HEK293 (cell line): ENCODE data around the gene MARCKSL1.
A peak's percentile ranks its signal among the peaks of the same experiment; 100 is the strongest.

Source experiments
- BCL11A ChIP-seq: fragments of 450-650 bp; formaldehyde crosslinking; IDR thresholded peaks from 2 replicates; pipeline ENCODE4 v1.5.1; 2016; ENCODE audit warnings: low read depth, missing biosample characterization, missing genetic modification characterization
- GFI1B ChIP-seq: fragments of 450-650 bp; formaldehyde crosslinking; IDR thresholded peaks from 2 replicates; pipeline ENCODE4 v1.5.1; 2016; ENCODE audit warnings: missing biosample characterization, missing genetic modification characterization
- GLI2 ChIP-seq: fragments of 450-650 bp; formaldehyde crosslinking; IDR thresholded peaks from 2 replicates; pipeline ENCODE4; 2017; ENCODE audit warnings: missing biosample characterization, missing genetic modification characterization, low read depth, borderline replicate concordance
- KLF9 ChIP-seq: fragments of 450-650 bp; formaldehyde crosslinking; IDR thresholded peaks from 2 replicates; pipeline ENCODE4 v1.5.1; 2016; ENCODE audit warnings: missing biosample characterization, missing genetic modification characterization, low read depth
- PATZ1 ChIP-seq: fragments of 450-650 bp; formaldehyde crosslinking; IDR thresholded peaks from 2 replicates; pipeline ENCODE4 v1.5.1; 2016; ENCODE audit warnings: missing biosample characterization, missing genetic modification characterization
- PRDM10 ChIP-seq: fragments of 450-650 bp; formaldehyde crosslinking; IDR thresholded peaks from 2 replicates; pipeline ENCODE4 v1.5.1; 2016; ENCODE audit warnings: missing biosample characterization, missing genetic modification characterization
- PRDM4 ChIP-seq: fragments of 450-650 bp; formaldehyde crosslinking; IDR thresholded peaks from 2 replicates; pipeline ENCODE4 v1.5.1; 2017; ENCODE audit warnings: missing biosample characterization, missing genetic modification characterization
- RBAK ChIP-seq: fragments of 450-650 bp; formaldehyde crosslinking; IDR thresholded peaks from 2 replicates; pipeline ENCODE4 v1.5.1; 2016; ENCODE audit warnings: missing biosample characterization, missing genetic modification characterization
- SCRT2 ChIP-seq: fragments of 450-650 bp; formaldehyde crosslinking; IDR thresholded peaks from 2 replicates; pipeline ENCODE4 v1.5.1; 2016; ENCODE audit warnings: missing biosample characterization, missing genetic modification characterization
- SP2 ChIP-seq: fragments of 450-650 bp; formaldehyde crosslinking; IDR thresholded peaks from 2 replicates; pipeline ENCODE4 v1.5.1; 2016; ENCODE audit warnings: missing biosample characterization, missing genetic modification characterization
- ZBTB21 ChIP-seq: fragments of 450-650 bp; formaldehyde crosslinking; IDR thresholded peaks from 2 replicates; pipeline ENCODE4 v1.5.1; 2017; ENCODE audit warnings: missing biosample characterization, missing genetic modification characterization
- ZBTB44 ChIP-seq: fragments of 450-650 bp; IDR thresholded peaks from 2 replicates; pipeline ENCODE4 v1.5.1; 2018; ENCODE audit warnings: missing biosample characterization, mild to moderate bottlenecking, missing genetic modification characterization
- ZNF138 ChIP-seq: fragments of 450-650 bp; formaldehyde crosslinking; IDR thresholded peaks from 2 replicates; pipeline ENCODE4 v1.5.1; 2016; ENCODE audit warnings: missing biosample characterization, missing genetic modification characterization, borderline replicate concordance
- ZNF140 ChIP-seq: fragments of 450-650 bp; formaldehyde crosslinking; IDR thresholded peaks from 2 replicates; pipeline ENCODE4 v1.5.1; 2016; ENCODE audit warnings: missing biosample characterization, missing genetic modification characterization
- ZNF302 ChIP-seq: fragments of 450-650 bp; formaldehyde crosslinking; IDR thresholded peaks from 2 replicates; pipeline ENCODE4 v1.5.1; 2016; ENCODE audit warnings: missing biosample characterization, missing genetic modification characterization, low read depth
- ZNF37A ChIP-seq: fragments of 450-650 bp; IDR thresholded peaks from 2 replicates; pipeline ENCODE4 v1.5.1; 2018; ENCODE audit warnings: missing biosample characterization, missing genetic modification characterization
- ZNF391 ChIP-seq: fragments of 450-650 bp; formaldehyde crosslinking; IDR thresholded peaks from 2 replicates; pipeline ENCODE4 v1.5.1; 2016; ENCODE audit warnings: low read depth, missing biosample characterization, missing genetic modification characterization, borderline replicate concordance
- ZNF416 ChIP-seq: fragments of 450-650 bp; formaldehyde crosslinking; IDR thresholded peaks from 2 replicates; pipeline ENCODE4 v1.5.1; 2016; ENCODE audit warnings: missing biosample characterization, missing genetic modification characterization
- ZNF449 ChIP-seq: fragments of 450-650 bp; formaldehyde crosslinking; IDR thresholded peaks from 2 replicates; pipeline ENCODE4 v1.5.1; 2017; ENCODE audit warnings: missing biosample characterization, mild to moderate bottlenecking, missing genetic modification characterization, moderate library complexity
- ZNF558 ChIP-seq: fragments of 450-650 bp; formaldehyde crosslinking; IDR thresholded peaks from 2 replicates; pipeline ENCODE4 v1.5.1; 2016; ENCODE audit warnings: missing biosample characterization, missing genetic modification characterization
- ZNF658 ChIP-seq: fragments of 450-650 bp; formaldehyde crosslinking; IDR thresholded peaks from 2 replicates; pipeline ENCODE4; 2016; ENCODE audit warnings: missing biosample characterization, missing genetic modification characterization
- ZNF670 ChIP-seq: fragments of 450-650 bp; formaldehyde crosslinking; IDR thresholded peaks from 2 replicates; pipeline ENCODE4 v1.5.1; 2016; ENCODE audit warnings: missing biosample characterization, missing genetic modification characterization, low read depth
- ZNF792 ChIP-seq: fragments of 450-650 bp; formaldehyde crosslinking; IDR thresholded peaks from 2 replicates; pipeline ENCODE4 v1.5.1; 2016; ENCODE audit warnings: missing biosample characterization, missing genetic modification characterization
- ZNF837 ChIP-seq: fragments of 450-650 bp; formaldehyde crosslinking; IDR thresholded peaks from 2 replicates; pipeline ENCODE4 v1.5.1; 2016; ENCODE audit warnings: missing biosample characterization, missing genetic modification characterization
- ZSCAN18 ChIP-seq: fragments of 450-650 bp; formaldehyde crosslinking; IDR thresholded peaks from 2 replicates; pipeline ENCODE4 v1.5.1; 2016; ENCODE audit warnings: missing biosample characterization, missing genetic modification characterization
- ZSCAN30 ChIP-seq: fragments of 450-650 bp; IDR thresholded peaks from 2 replicates; pipeline ENCODE4 v1.5.1; 2018; ENCODE audit warnings: missing biosample characterization, mild to moderate bottlenecking, missing genetic modification characterization, moderate library complexity

The MARCKSL1 gene

GRCh38 chr1:32335790-32336590 lies at the start of gene MARCKSL1 (continued):
- TF ChIP-seq PRDM10 (tag by site-specific recombination), result peak; percentile 61
- no peak for TF ChIP-seq ZNF792 (tag by site-specific recombination)
- no peak for TF ChIP-seq ZNF302 (tag by site-specific recombination)
- no peak for TF ChIP-seq ZNF416
- no peak for TF ChIP-seq GFI1B (tag by site-specific recombination)
- no peak for TF ChIP-seq ZNF558 (tag by site-specific recombination)
- TF ChIP-seq SP2 (tag by site-specific recombination), result peak; percentile 68
- no peak for TF ChIP-seq ZBTB21
- 0 out of 2 replicates have a peak, but pooled peaks have one; percentile 29 for TF ChIP-seq KLF9
- TF ChIP-seq ZNF837 (tag by site-specific recombination), result no peak
- TF ChIP-seq ZNF138 (tag by site-specific recombination), result no peak
- TF ChIP-seq GLI2, result no peak
- no peak for TF ChIP-seq ZNF449 (tag by site-specific recombination)
- no peak for TF ChIP-seq ZBTB44 (tag by site-specific recombination)
- TF ChIP-seq PRDM4 (tag by site-specific recombination), result no peak
- TF ChIP-seq ZNF670, result no peak
- no peak for TF ChIP-seq ZNF658
- TF ChIP-seq ZNF391, result no peak
- TF ChIP-seq ZNF37A (tag by site-specific recombination), result no peak
- 0 out of 2 replicates have a peak, but pooled peaks have one; percentile 33 for TF ChIP-seq ZSCAN30
- TF ChIP-seq SCRT2 (tag by site-specific recombination), result no peak
- TF ChIP-seq ZSCAN18 (tag by site-specific recombination), result 0 out of 2 replicates have a peak, but pooled peaks have one; percentile 27
- no peak for TF ChIP-seq ZNF140
- TF ChIP-seq RBAK (tag by site-specific recombination), result no peak
- TF ChIP-seq PATZ1 (tag by site-specific recombination), result peak; percentile 90
- TF ChIP-seq BCL11A (tag by site-specific recombination), result no peak
